Neural crest cell (in vitro differentiated cells): ENCODE data around the gene CCS. TPM values are rescaled to one million over a fixed set of nuclear protein-coding genes. Genes with fewer than 3 reads are reported as not detected.
"Not testable (repeated sequence)": the region's sequence is repeated elsewhere in the genome, so short reads cannot be mapped to it uniquely, and the experiment has no call there.

Experiments used
- DNase-seq: peaks from one replicate; pipeline ENCODE4 v3.0.0; 2021; ENCODE audit warnings: low read depth, mixed read lengths, low spot score
- H3K27ac Mint-ChIP-seq: one replicate; pipeline ENCODE4 v1.8.0; 2021; ENCODE audit warnings: mild to moderate bottlenecking, mixed read lengths; ENCODE audit not compliant: unreplicated experiment
- H3K27me3 Mint-ChIP-seq: 2 replicates; pipeline ENCODE4 v1.8.0; 2021; ENCODE audit warnings: low read depth, mild to moderate bottlenecking, mixed read lengths
- H3K36me3 Mint-ChIP-seq: 2 replicates; pipeline ENCODE4 v1.8.0; 2021; ENCODE audit warnings: low read depth, mild to moderate bottlenecking, mixed read lengths
- H3K4me1 Mint-ChIP-seq: 2 replicates; pipeline ENCODE4 v1.8.0; 2021; ENCODE audit warnings: mixed read lengths
- H3K4me3 Mint-ChIP-seq: one replicate; pipeline ENCODE4 v1.8.0; 2021; ENCODE audit warnings: mild to moderate bottlenecking, mixed read lengths
- H3K9me3 Mint-ChIP-seq: 2 replicates; pipeline ENCODE4 v1.8.0; 2021; ENCODE audit warnings: mixed read lengths
- CTCF ChIP-seq: fragments of 200-600 bp; sonication (generic); conservative IDR thresholded peaks from 2 replicates; pipeline ENCODE4 v1.5.0; 2021; ENCODE audit warnings: antibody characterized with exemption, mild to moderate bottlenecking
- total RNA-seq: library from RNA; stranded (reverse); gene quantifications from 2 replicates; pipeline ENCODE4 v1.2.1, GENCODE V29; 2021

Gene CCS
- total RNA-seq, 1 donor from 2014 or later, result 47.2 TPM

GRCh38 chr11:66579017-66579606, 13.9 kb upstream of the CCS start:
- peaks cover 13% of the 10 kb centered on the region for H3K27me3 Mint-ChIP-seq
- no peak overlapping the region for H3K4me3 Mint-ChIP-seq
- peaks cover 7% of the 10 kb centered on the region for H3K4me1 Mint-ChIP-seq
- peaks cover 5% of the 10 kb centered on the region for H3K36me3 Mint-ChIP-seq
- peak; percentile 85 for TF ChIP-seq CTCF
- H3K9me3 Mint-ChIP-seq, result peaks cover 6% of the 10 kb centered on the region
- peak; percentile 93 for DNase-seq
- H3K27ac Mint-ChIP-seq, result no peak overlapping the region

- H3K27ac Mint-ChIP-seq, result no peak overlapping the region
- H3K4me1 Mint-ChIP-seq, result peaks cover 7% of the 10 kb centered on the region
- peaks cover 6% of the 10 kb centered on the region for H3K9me3 Mint-ChIP-seq
- H3K27me3 Mint-ChIP-seq, result peaks cover 6% of the 10 kb centered on the region
- TF ChIP-seq CTCF, result no peak
- peaks cover 5% of the 10 kb centered on the region for H3K36me3 Mint-ChIP-seq
- H3K4me3 Mint-ChIP-seq, result no peak overlapping the region
- no peak for DNase-seq
Measured at GRCh38 chr11:66580803-66581202, 12.2 kb upstream of the CCS start.

- peaks cover 5% of the 10 kb centered on the region for H3K36me3 Mint-ChIP-seq
- TF ChIP-seq CTCF, result no peak
- peaks cover 7% of the 10 kb centered on the region for H3K4me1 Mint-ChIP-seq
- H3K27ac Mint-ChIP-seq, result no peak overlapping the region
- H3K4me3 Mint-ChIP-seq, result no peak overlapping the region
- H3K9me3 Mint-ChIP-seq, result peaks cover 7% of the 10 kb centered on the region
- DNase-seq, result no peak
- peaks cover 6% of the 10 kb centered on the region for H3K27me3 Mint-ChIP-seq
Measured at GRCh38 chr11:66581261-66581660, 11.7 kb upstream of the CCS start.

GRCh38 chr11:66582565-66583147, 10.3 kb upstream of the CCS start:
- H3K27ac Mint-ChIP-seq, result not testable (repeated sequence)

DNA sequence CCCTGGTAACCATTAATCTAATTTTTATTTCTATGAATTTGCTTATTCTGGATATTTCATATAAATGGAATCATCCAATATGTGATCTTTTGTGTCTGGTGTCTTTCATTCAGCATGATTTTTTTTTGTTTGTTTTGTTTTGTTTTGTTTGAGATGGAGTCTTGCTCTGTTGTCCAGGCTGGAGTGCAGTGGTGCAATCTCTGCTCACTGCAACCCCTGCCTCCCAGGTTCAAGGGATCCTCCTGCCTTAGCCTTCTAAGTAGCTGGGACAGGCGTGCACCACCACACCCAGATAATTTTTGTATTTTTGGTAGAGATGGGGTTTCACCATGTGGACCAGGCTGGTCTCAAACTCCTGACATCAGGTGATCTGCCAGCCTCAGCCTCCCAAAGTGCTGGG, 7.5 kb upstream of the CCS start:
- not testable (repeated sequence) for H3K4me3 Mint-ChIP-seq, H3K36me3 Mint-ChIP-seq, H3K27ac Mint-ChIP-seq, H3K27me3 Mint-ChIP-seq, DNase-seq, H3K4me1 Mint-ChIP-seq
- peaks cover 16% of the 10 kb centered on the region for H3K9me3 Mint-ChIP-seq

More at GRCh38 chr11:66582565-66583147, 10.3 kb upstream of the CCS start:
- peaks cover 11% of the 10 kb centered on the region for H3K9me3 Mint-ChIP-seq
- not testable (repeated sequence) for H3K27me3 Mint-ChIP-seq, H3K36me3 Mint-ChIP-seq, H3K4me3 Mint-ChIP-seq, H3K4me1 Mint-ChIP-seq, DNase-seq

DNA sequence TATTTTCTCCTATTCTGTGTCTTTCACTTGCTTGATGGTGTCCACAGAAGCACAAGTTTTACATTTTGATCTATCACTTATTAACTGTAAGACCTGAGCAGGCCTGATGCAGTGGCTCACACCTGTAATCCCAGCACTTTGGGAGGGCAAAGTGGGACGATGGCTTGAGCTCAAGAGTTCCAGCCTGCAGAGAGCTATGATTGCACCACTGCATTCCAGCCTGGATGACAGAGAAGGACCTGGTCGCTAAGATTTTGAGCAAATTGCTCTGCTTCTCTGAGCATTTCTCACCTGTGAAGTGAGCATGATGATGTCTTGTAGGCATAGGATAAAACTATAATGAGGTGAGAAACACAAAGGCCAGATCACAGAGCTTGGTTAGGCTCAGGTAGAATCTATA, 6.8 kb upstream of the CCS start:
- Mint-ChIP-seq H3K36me3 (peaks cover 7% of the 10 kb centered on the region), H3K4me3 (no peak overlapping the region), H3K27me3 (no peaks in the 10 kb centered on the region), H3K27ac (no peak overlapping the region), H3K9me3 (peaks cover 18% of the 10 kb centered on the region), H3K4me1 (no peaks in the 10 kb centered on the region)
- no peak for TF ChIP-seq CTCF
- DNase-seq, result no peak

DNA sequence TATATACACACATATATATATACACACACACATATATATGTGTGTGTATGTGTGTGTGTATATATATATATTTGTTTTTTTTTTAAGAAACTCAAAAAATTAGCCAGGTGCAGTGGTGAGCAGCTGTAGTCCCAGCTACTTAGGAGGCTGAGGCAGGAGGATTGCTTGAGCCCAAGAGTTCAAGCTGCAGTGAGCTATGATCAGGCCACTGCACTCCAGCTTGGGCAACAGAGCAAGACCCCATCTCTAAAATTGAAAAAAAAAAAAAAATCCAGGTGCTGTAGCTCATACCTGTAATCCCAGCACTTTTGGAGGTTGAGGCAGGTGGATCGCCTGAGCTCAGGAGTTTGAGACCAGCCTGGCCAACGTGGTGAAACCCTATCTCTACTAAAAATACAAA, 3.7 kb upstream of the CCS start:
- not testable (repeated sequence) for DNase-seq, H3K27ac Mint-ChIP-seq, H3K36me3 Mint-ChIP-seq, H3K27me3 Mint-ChIP-seq, H3K4me3 Mint-ChIP-seq
- H3K9me3 Mint-ChIP-seq, result peaks cover 12% of the 10 kb centered on the region
- H3K4me1 Mint-ChIP-seq, result peaks cover 15% of the 10 kb centered on the region
